Ovary (tissue), 3 donors: ENCODE results near the gene RNPEPL1.

Source experiments
- POLR2A ChIP-seq: fragments of 450-650 bp; IDR thresholded peaks from one replicate; pipeline ENCODE4 v1.6.1; 2017; ENCODE audit warnings: antibody characterized with exemption, mild to moderate bottlenecking, moderate library complexity
- TF ChIP-seq, protein P1 (sequence below), 3 donors: fragments of 450-650 bp in 2 of 3; fragments of 200-600 bp in 1 of 3; IDR thresholded peaks; one replicate each; pipeline versions ENCODE4 v1.5.1 to v1.8.0; 2016 to 2022; ENCODE audit warnings: antibody characterized with exemption in 3 of 3, mild to moderate bottlenecking in 1 of 3
- donor health status: DM: no; HTN: no; CAD: no.

DNA sequence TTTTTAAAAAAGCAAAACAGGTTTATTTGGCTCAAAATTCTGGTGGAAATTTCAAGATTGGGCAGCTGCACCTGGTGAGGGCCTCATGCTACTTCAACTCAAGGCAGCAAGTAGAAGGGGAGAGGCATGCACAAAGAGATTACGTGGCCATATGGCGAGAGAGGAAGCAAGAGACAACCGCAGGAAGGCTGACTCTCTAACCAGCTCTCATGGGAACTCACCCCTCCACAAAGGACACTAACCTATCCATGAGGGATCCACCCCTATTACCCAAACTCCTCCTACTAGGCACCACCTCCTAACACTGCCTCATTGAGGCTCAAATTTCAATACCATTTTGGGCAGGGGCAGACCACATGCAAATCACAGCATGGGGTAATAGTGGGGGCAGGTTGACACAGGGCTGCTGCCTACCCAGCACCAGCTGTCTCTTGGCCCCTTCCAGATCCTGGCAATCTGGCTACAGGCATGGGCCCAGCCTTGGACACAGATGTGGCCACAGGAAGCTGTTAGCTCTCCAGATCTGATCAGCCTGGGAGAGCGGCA lies 16.3 kb downstream of the RNPEPL1 start:
- TF ChIP-seq, protein P1, sequence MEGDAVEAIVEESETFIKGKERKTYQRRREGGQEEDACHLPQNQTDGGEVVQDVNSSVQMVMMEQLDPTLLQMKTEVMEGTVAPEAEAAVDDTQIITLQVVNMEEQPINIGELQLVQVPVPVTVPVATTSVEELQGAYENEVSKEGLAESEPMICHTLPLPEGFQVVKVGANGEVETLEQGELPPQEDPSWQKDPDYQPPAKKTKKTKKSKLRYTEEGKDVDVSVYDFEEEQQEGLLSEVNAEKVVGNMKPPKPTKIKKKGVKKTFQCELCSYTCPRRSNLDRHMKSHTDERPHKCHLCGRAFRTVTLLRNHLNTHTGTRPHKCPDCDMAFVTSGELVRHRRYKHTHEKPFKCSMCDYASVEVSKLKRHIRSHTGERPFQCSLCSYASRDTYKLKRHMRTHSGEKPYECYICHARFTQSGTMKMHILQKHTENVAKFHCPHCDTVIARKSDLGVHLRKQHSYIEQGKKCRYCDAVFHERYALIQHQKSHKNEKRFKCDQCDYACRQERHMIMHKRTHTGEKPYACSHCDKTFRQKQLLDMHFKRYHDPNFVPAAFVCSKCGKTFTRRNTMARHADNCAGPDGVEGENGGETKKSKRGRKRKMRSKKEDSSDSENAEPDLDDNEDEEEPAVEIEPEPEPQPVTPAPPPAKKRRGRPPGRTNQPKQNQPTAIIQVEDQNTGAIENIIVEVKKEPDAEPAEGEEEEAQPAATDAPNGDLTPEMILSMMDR (IDR thresholded peaks at IDR 0.05), result no peak
- no peak for TF ChIP-seq POLR2A
